ENCODE data around the gene INSYN1. TPM values are rescaled to one million over a fixed set of nuclear protein-coding genes. Genes with fewer than 3 reads are reported as not detected.

Gene INSYN1
- total RNA-seq, 1 donor from 2014 or later = 1.4 TPM

DNA sequence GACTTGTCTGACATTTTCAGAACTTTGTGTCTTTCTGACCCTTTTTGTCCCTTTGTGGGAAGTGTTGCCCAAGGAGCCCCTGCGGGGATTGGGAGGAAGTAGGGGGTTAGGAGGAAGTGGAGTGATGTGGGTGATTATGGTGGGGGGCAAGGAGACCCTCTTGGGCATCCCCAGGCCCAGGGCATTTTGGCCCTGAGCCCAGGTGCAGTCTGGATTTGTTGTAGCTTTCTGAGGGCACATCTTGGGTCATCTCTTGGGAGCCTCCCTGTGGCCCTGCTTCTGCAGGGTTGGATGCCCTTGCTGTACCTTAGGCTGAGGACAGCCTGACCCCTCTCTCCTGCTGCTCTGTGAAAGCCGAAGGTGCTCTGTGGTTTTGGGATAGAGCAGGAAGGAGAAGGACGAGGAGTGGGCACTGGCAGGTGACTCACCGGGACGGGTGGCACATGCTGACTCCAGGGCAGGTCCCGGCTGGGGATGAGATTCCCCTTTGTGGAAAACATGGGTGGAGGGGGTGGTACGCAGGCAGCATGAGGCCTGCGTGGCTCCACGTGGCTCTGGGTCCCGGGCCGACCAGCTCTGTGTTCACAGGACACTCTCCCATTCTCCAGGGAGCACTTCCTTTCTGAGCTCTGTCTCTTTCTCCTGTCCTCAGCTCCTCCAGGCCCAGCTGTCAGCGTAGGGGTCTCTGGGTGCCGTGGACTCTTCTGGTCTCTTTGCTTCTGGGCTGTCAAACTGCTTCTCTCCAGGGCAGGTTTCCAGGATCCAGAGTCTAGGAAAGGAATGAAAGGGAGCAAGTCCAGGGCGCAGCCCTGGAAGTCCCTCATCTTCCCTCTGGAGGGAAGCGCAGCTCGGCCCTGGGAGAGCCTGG is 57.1 kb downstream of the INSYN1 start:
- DNase-seq (ENCODE audit: low spot score) (no peak), ATAC-seq (no peak)

DNA sequence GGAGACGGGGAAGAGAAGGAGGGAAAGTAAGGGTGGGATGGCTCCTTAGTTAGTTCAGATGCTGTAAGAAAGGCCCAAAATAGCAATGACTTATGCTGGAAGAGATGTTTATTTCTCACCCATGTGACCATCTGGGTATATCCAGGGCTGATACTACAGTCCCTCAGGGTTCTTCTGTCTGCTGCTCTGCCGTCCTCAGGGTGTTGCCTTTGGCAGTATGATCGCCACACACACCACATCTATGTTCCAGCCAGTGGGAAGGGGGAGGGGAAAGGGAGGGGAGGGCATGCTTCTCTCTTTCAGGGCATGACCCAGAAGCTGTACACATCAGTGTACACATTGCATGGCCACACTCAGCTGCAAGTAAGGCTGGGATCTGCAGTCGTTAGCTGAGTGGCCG is 58.7 kb downstream of the INSYN1 start:
- ATAC-seq (peak; percentile 55), DNase-seq (ENCODE audit: low spot score) (no peak)

DNA sequence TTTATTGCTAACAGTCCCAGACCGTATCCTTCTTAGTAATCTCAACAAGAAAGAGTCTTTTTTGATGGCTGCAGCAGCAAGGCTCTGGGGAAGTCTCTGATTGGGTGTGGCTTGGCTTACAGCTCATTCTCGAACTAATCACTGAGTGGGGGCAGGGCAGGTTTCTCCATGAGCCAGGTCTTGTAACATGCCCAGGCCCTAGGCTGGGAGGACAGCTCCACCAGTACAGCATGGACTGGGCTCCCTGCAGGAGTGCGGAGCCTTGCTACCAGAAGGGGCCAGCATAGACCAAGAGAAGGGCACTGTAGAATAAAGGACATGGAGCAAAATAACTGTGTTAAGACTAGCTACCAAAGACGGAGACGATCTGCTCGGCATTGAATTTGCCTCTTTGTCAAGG is 61.8 kb downstream of the INSYN1 start:
- peak; percentile 61 for ATAC-seq
- DNase-seq (ENCODE audit: low spot score) = no peak

DNA sequence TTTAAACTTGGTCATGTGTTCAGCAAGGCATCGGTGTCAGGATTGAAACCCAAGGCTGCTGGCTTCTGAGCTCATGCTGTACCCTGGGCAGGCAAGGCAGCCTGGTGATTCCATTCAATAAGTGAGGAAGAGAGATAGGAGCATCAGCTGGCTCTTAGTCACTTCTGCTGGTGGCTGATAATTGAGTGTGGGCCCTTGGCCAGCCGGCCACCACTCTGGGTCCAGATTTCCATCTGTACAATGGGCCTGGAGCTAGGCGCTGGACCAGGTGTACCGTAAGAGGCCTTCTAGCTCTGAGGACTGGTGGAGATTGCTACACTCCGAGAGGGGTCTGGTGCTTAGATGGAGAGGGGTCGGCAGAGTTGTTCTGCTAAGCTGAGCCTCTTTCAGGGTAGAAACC is 64.7 kb downstream of the INSYN1 start:
- DNase-seq (ENCODE audit: low spot score) = peak; percentile 27
- ATAC-seq = no peak

DNA sequence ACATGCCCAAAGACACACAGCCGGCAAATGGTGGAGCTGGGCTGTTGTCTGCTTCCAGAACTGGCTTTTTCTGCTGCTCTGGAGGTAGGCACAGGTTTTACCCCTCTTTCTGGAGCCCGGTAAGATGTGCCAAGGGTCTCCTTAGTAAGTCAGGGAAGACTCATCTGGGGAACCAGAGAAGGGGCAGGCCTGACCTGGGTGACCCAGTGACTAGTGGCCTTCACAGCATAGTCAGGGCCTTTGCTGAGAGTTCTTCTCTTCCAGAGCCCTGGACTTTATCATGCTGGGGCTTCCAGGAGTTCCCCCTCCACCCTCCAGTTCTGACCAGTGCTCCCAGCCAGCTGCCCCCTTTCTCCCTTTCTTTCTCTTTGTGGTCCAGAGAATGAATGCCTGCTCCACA is 65.8 kb downstream of the INSYN1 start:
- ATAC-seq = no peak
- peak; percentile 23 for DNase-seq (ENCODE audit: low spot score)

DNA sequence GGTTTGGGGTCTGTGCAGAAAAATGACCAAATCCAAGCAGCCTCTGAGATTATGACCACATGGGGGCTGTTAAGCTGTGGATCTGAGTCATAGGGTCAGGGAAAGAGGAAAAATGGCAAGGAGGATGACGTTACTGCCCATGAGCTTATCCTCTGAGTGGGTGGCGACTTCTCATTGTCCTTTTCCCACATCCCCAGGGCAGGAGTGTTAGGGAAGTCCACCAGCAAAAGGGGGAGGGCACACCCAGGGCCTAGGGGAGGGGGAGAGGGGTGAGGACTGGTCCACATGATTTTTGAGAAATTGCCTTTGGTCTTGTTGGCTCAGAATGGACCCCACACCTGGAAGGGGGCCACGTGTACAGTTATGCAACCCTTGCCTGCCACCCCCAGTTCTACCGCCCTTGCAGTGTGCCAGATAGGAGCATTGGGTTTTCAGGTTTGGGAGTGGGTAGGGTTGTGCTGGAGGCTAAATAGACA is 66.3 kb downstream of the INSYN1 start:
- no peak for ATAC-seq
- peak; percentile 40 for DNase-seq (ENCODE audit: low spot score)

DNA sequence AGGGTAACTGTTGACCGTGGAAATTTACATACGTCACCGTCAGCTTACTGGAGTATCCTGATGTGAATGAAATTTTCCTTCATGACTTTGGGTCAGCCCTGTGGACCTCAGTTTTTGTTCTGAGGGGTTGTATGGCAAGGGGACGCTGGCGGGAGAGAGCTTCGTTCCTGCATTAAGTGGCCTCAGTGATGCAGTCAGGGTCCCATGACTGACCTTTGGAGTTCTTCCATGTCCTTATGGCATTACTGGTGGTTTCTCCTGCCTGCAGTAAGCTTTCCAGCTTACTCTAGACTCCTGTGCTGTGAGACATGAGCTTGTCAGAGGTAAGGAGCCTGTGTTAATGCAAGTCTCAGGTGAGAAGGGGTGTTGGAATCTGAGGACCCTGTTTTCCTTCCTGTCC is 67.2 kb downstream of the INSYN1 start:
- no peak for ATAC-seq

More for the DNA sequence above, 67.2 kb downstream of the INSYN1 start:
- peak; percentile 16 for DNase-seq (ENCODE audit: low spot score)

Other genes starting within 250 kb of the INSYN1 start
- 24.2 TPM for gene NPTN, start 120.0 kb downstream of the INSYN1 start, total RNA-seq
- 20.5 TPM for gene CD276, start 69.0 kb downstream of the INSYN1 start, total RNA-seq
- not detected for gene TBC1D21, start 120.2 kb upstream of the INSYN1 start, total RNA-seq
- 0.75 TPM for gene LOXL1, start 173.1 kb upstream of the INSYN1 start, total RNA-seq
- 8.1 TPM for gene STOML1, start 238.9 kb upstream of the INSYN1 start, total RNA-seq
- gene PML, start 241.4 kb upstream of the INSYN1 start, total RNA-seq = 15.5 TPM

Measured in left lobe of liver (tissue), 2 donors.